GM12801 (cell line): Measurements from ENCODE around the gene DCAF7.

ENCODE experiments used
- TF ChIP-seq, protein P1 (sequence below): IDR thresholded peaks from one replicate; pipeline ENCODE4 v1.5.1; 2011; ENCODE audit warnings: control low read depth; ENCODE audit not compliant: insufficient read length; ENCODE audit errors: extremely low read depth

Gene DCAF7

DNA sequence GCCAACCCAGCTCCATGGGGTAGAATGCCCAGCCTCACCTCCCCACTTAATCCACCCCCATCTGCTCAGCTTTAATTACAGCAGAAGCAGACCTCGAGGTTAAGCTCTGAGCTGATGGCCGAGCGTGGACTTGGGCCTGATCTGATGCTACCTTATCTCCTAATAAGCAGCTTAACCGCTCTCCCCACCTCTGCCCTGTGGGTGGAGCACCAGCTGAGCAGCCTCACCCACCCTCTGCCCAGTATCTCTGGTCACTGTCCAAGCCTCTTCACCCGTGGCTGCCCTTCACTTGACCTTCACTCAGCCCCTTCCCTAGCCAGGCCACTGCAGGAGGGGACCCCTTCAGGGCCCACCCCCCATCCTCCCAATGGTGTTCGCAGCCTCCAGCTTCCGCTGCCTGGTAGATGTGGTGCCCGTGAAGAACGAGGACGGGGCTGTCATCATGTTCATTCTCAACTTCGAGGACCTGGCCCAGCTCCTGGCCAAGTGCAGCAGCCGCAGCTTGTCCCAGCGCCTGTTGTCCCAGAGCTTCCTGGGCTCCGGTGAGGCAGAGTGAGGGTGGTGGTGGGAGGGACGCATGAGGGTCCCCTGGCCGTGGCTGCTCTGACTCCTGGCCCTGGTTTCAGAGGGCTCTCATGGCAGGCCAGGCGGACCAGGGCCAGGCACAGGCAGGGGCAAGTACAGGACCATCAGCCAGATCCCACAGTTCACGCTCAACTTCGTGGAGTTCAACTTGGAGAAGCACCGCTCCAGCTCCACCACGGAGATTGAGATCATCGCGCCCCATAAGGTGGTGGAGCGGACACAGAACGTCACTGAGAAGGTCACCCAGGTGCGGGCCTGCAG lies 20.3 kb upstream of the DCAF7 start:
- TF ChIP-seq, protein P1, sequence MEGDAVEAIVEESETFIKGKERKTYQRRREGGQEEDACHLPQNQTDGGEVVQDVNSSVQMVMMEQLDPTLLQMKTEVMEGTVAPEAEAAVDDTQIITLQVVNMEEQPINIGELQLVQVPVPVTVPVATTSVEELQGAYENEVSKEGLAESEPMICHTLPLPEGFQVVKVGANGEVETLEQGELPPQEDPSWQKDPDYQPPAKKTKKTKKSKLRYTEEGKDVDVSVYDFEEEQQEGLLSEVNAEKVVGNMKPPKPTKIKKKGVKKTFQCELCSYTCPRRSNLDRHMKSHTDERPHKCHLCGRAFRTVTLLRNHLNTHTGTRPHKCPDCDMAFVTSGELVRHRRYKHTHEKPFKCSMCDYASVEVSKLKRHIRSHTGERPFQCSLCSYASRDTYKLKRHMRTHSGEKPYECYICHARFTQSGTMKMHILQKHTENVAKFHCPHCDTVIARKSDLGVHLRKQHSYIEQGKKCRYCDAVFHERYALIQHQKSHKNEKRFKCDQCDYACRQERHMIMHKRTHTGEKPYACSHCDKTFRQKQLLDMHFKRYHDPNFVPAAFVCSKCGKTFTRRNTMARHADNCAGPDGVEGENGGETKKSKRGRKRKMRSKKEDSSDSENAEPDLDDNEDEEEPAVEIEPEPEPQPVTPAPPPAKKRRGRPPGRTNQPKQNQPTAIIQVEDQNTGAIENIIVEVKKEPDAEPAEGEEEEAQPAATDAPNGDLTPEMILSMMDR, result no peak

DNA sequence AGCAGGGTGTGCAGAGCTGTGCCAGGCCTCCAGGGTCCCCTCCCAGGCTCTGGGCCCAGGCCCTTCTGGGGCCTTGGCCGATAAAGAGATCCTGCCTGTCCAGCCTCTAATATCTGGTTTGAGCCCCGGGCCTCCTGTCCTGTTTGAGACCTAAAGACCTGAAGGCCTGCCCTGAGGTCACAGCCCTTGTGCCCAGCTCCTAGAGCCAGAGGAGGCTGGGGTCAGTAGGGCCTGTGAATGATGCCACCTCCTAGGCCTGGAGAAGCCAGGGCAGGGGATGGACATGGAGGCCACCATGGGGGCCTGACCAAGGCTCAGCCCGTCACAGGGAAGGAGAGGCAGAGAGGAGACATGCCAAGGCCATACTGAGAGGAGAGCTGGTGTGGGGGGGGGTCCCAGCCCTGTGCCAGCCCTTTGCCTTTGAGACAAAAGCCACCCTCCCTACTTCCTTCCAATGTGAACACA lies 19.7 kb upstream of the DCAF7 start:
- TF ChIP-seq, protein P1, result no peak

DNA sequence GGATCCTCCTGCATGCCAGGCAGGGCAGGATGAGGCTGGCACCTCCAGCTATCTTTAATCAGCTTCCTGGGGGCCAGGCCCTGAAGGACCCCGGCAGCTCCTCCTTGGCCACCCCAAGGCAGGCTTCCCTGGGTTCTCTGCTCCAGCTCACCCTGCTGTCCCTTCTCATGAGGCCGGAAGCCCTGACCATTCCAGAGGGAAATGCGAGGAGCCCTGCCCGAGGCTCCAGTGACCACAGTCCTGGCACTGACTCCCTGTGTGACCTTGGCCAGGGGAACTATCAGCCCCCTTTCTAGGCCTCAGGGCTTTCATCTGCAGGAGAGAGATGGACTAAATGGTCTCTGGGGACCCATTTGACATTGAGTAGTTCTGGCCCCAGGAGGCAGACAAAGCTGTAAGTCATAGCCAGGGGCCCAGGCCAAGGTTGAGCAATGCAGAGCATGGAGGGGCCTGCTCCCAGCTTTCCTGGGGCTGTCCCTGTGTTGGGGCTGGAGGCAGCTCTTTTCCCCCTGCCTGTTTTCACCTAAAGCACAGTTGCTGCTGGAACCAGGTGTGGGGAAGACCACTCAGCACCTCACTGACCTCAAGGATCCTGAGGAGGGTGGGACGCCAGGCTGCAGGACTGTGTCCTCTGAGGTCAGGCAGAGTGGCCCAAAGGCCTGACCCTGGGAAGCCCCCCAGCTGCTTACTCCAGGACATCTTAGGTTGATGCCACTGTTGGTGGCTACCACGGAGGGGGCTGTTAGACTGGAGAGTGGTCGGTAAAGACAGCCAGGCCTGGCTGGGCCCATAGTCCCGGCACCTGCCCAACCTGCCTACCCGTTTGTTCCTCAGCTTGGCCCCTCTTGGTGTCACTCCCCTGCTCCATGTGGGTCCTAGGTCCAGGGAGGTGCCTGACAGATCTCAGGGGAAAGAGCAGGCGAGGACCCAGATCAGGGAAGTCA lies 19.0 kb upstream of the DCAF7 start:
- TF ChIP-seq, protein P1, result no peak

DNA sequence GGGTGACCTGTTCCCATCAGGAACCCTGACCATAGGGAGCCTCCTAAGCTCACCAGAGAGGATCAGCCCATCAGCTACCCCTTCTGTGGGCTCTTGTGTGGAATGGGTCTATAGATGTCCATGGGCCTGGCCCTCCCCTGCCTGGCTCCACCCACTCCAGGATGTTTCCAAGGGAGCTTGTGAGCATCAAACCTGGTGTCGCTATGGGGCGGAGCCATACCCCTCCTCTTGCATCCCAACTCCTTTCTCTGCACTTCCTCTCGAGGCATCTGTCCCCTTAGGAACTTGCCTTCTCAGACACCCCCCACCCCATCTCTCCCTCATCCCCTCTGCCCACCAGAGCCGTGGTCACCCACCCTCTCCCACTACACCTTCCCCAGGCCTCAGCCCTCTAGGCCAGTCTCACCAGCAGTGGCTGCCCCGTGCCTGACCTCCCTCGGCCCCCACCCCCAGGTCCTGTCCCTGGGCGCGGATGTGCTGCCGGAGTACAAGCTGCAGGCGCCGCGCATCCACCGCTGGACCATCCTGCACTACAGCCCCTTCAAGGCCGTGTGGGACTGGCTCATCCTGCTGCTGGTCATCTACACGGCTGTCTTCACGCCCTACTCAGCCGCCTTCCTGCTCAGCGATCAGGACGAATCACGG lies 16.7 kb upstream of the DCAF7 start:
- TF ChIP-seq, protein P1, result no peak

DNA sequence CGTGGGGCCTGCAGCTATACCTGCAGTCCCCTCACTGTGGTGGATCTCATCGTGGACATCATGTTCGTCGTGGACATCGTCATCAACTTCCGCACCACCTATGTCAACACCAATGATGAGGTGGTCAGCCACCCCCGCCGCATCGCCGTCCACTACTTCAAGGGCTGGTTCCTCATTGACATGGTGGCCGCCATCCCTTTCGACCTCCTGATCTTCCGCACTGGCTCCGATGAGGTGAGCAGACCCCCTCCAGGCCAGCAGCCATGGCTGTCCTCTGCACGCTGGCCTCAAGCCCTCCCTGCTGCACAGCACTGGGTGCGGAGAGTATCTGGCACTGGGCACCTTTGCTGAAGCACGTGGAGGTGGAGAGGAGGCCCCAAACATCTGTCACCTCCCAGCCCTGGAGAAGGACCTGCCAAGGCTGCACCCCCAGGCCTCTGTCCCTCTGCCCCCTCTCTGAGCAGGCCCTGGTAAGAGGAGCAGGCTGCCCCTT lies 16.2 kb upstream of the DCAF7 start:
- TF ChIP-seq, protein P1, result no peak

DNA sequence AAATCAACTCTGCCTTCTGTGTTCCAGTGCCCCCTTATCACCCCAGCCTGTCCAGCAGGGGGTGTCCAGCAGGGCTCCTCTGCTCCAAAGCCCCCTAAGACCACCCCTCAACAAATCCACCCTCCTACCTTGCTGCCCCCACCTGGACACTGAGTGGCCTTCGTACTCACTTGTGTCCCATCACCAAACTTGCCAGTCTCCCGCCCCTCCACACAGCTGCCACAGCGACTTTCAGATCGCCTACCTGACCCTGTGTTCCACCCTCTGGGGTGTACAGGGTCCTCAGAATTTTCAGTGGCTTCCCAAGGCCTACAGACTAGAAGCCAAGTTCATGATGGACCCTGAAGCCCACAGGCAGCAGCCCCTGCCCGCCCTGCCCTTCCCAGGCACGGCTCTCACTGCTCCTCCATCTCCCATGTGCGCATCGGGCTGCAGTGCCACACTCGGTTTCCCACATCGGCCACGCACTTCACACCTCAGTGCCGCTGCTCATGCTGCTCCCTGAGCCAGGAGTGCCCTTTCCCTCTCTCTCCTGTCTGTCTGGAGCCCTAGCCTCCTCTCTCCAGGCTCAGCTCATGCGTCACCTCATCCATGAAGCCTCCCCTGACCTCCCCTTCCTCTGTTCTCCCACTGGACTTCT lies 15.3 kb upstream of the DCAF7 start:
- TF ChIP-seq, protein P1, result no peak
